PC-9 (cell line): ENCODE data around the gene PITPNM3.

ENCODE experiments used
- EZH2 ChIP-seq: fragments of 200-600 bp; sonication (generic); IDR thresholded peaks from 2 replicates; pipeline ENCODE4 v1.8.0; 2017; ENCODE audit warnings: antibody characterized with exemption, low read depth
- TF ChIP-seq, protein P1 (sequence below): fragments of 200-600 bp; sonication (generic); conservative IDR thresholded peaks from 2 replicates; pipeline ENCODE4 v1.6.1; 2017; ENCODE audit warnings: mixed run types, antibody characterized with exemption, mild to moderate bottlenecking, moderate library complexity

DNA sequence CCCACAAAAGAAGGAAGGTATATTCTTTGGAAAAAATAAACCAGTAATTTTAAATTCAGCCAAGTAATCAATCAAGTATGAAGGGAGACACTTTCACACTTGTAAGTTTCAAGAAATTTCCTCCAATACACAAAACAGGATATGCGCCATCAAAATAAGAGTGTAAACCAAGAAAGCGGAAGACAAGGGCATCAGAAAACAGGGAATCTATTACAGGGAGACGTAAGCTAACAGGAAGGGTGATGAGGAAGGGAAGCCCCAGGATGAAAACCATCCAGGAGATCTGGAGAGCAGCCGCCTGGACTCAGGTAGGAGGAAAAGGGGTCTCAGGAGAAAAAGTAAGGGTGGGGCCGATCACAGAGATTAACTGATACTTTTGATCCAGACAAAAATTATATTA lies 31.8 kb upstream of the PITPNM3 start:
- TF ChIP-seq, protein P1, sequence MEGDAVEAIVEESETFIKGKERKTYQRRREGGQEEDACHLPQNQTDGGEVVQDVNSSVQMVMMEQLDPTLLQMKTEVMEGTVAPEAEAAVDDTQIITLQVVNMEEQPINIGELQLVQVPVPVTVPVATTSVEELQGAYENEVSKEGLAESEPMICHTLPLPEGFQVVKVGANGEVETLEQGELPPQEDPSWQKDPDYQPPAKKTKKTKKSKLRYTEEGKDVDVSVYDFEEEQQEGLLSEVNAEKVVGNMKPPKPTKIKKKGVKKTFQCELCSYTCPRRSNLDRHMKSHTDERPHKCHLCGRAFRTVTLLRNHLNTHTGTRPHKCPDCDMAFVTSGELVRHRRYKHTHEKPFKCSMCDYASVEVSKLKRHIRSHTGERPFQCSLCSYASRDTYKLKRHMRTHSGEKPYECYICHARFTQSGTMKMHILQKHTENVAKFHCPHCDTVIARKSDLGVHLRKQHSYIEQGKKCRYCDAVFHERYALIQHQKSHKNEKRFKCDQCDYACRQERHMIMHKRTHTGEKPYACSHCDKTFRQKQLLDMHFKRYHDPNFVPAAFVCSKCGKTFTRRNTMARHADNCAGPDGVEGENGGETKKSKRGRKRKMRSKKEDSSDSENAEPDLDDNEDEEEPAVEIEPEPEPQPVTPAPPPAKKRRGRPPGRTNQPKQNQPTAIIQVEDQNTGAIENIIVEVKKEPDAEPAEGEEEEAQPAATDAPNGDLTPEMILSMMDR = no peak
- no peak for TF ChIP-seq EZH2
